Transverse colon (tissue), 4 donors: Measurements from ENCODE around the gene RAPGEFL1. TPM values are rescaled to one million over a fixed set of nuclear protein-coding genes. Genes with fewer than 3 reads are reported as not detected.

ENCODE experiments used
- DNase-seq: peaks from one replicate; pipeline ENCODE4 v3.0.0-alpha.2; 2019
- H3K27ac ChIP-seq, 4 donors: fragments of 200-600 bp; sonication (generic); 2 replicates each; pipeline ENCODE4 v1.5.1; 2016 to 2018; ENCODE audit warnings: inconsistent platforms in 4 of 4
- H3K27me3 ChIP-seq: fragments of 200-600 bp; sonication (generic); 2 replicates; pipeline ENCODE4 v1.5.1; 2017; ENCODE audit warnings: inconsistent platforms
- H3K36me3 ChIP-seq, 4 donors: fragments of 200-600 bp; sonication (generic); 2 replicates each; pipeline ENCODE4 v1.5.1; 2017 to 2019; ENCODE audit warnings: inconsistent platforms in 4 of 4
- H3K4me1 ChIP-seq, 4 donors: fragments of 200-600 bp; sonication (generic); 2 replicates each; pipeline ENCODE4 v1.5.1; 2017 to 2020; ENCODE audit warnings: inconsistent platforms in 4 of 4
- H3K4me3 ChIP-seq, 4 donors: fragments of 200-600 bp; sonication (generic); 1 replicate in 1 of 4; 2 replicates in 3 of 4; pipeline versions ENCODE4 v1.5.1 to v1.6.1; 2017 to 2019; ENCODE audit warnings: inconsistent platforms in 4 of 4
- H3K9me3 ChIP-seq, 2 donors: fragments of 200-600 bp; sonication (generic); 2 replicates each; pipeline ENCODE4 v1.5.1; 2017 to 2019; ENCODE audit warnings: inconsistent platforms in 2 of 2
- CTCF ChIP-seq, 5 experiments: fragments of 200-600 bp in 3 of 5; fragments of 450-650 bp in 2 of 5; sonication (generic) in 3 of 5; IDR thresholded peaks; 1 replicate in 2 of 5; 2 replicates in 3 of 5; pipeline ENCODE4 v1.5.1; 2016 to 2017; ENCODE audit warnings: antibody characterized with exemption in 5 of 5, inconsistent platforms in 3 of 5, mild to moderate bottlenecking in 2 of 5, moderate library complexity in 1 of 5
- EP300 ChIP-seq: sonication (generic); formaldehyde crosslinking; IDR thresholded peaks from one replicate; pipeline ENCODE4 v1.6.1; 2017; ENCODE audit warnings: antibody characterized with exemption, low read depth
- POLR2A ChIP-seq: fragments of 450-650 bp; IDR thresholded peaks from one replicate; pipeline ENCODE4 v1.6.1; 2016; ENCODE audit warnings: antibody characterized with exemption, mild to moderate bottlenecking, moderate library complexity
- POLR2AphosphoS5 ChIP-seq, 3 donors: sonication (generic); formaldehyde crosslinking; IDR thresholded peaks; one replicate each; pipeline ENCODE4 v1.6.1; 2016; ENCODE audit warnings: antibody characterized with exemption in 3 of 3
- WGBS, 2 donors: methylation state at CpG; one replicate each; pipeline ENCODE4 v1.1.5; 2018; ENCODE audit warnings: low coverage in 1 of 2; 5-methylcytosine and 5-hydroxymethylcytosine counted together
- in situ Hi-C, 4 donors: fragments of 200-750 bp; cut with MboI; loops; one replicate each; pipeline versions ENCODE4 v1.15.0 to v1.15.1; 2017; ENCODE audit warnings: low sequenced_read_pairs in 3 of 4, low pct_ligation_motif_present in 1 of 4, low pct_unique_long_range_greater_than_20kb in 1 of 4
- intact Hi-C: fragments of 100-400 bp; cut with DNase I; formaldehyde crosslinking; loops from one replicate; pipeline ENCODE4 v1.15.1; 2023; ENCODE audit warnings: low total_unique reads
- total RNA-seq, 4 donors: library from RNA; depleted of rRNA; stranded (reverse); fragments of >200 nt; gene quantifications; one replicate each; pipeline ENCODE4 v1.1.0, GENCODE V29; 2016

Gene RAPGEFL1
- total RNA-seq, 4 donors from 2014 or later: 220 to 411 (median 308) TPM

DNA sequence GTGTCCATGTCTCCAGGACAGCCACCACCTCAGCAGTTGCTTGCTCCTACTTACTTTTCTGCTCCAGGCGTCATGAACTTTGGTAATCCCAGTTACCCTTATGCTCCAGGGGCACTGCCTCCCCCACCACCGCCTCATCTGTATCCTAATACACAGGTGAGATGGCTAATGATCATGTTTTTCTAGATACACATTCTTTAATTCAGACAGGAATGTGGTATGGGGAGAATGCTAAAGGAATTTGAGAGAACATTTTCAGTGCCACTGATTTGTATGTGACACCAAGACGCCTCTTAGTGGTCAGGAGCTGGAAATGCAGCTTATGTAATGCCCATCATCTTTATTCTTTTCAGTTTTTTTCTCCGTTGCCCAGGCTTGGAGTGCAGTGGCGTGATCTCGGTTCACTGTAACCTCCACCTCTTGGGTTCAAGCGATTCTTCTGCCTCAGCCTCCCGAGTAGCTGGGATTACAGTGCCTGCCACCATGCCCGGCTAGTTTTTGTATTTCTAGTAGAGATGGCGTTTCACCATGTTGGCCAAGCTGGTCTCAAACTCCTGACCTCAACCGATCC is 8.9 kb upstream of the RAPGEFL1 start:
- Histone ChIP-seq H3K9me3 (no peaks in the 10 kb centered on the region), H3K4me1 (peaks cover 0 to 7% (median 3%) of the 10 kb centered on the region in 4 donors), H3K27me3 (no peaks in the 10 kb centered on the region), H3K27ac (peak overlapping the region; percentile 50 to 66 (median 56)), H3K36me3 (peaks cover 0 to 73% (median 30%) of the 10 kb centered on the region in 4 donors), H3K4me3 (no peak overlapping the region)
- intact Hi-C loops: loop anchor here (10.0 kb wide), 1 partner anchor 54 kb away; no protein-coding TSS in a partner anchor
- in situ Hi-C loops: loop anchor here in 3 of 4 donors (10.0 to 25.0 kb wide), 3 partner anchors 54 to 131 kb away; no protein-coding TSS in a partner anchor
- DNase-seq: no peak
- WGBS, 2 donors: 40% methylated on average over 11 of the region's 11 CpGs; no CpG with 5 or more reads in 1 of the 2 donors
- no peak for TF ChIP-seq POLR2A
- peak; percentile 77 to 92 (median 80) for TF ChIP-seq CTCF (IDR thresholded peaks at IDR 0.05)
- TF ChIP-seq EP300: no peak
- TF ChIP-seq POLR2AphosphoS5 (IDR thresholded peaks at IDR 0.05): peak in 1 of 3 donors; percentile 44

DNA sequence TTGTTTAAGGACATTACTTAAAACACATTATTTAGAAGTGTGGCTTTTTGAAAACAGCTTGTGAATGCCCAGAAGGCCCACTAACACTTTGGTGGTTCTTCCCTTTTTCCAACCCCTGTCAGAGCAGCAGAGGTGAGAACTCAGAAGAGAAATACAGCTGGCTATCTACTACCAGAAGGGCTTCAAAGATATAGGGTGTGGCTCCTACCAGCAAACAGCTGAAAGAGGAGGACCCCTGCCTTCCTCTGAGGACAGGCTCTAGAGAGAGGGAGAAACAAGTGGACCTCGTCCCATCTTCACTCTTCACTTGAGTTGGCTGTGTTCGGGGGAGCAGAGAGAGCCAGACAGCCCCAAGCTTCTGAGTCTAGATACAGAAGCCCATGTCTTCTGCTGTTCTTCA is 6.9 kb upstream of the RAPGEFL1 start:
- Histone ChIP-seq H3K36me3 (peaks cover 0 to 55% (median 23%) of the 10 kb centered on the region in 4 donors), H3K4me1 (peaks cover 0 to 7% (median 3%) of the 10 kb centered on the region in 4 donors), H3K27ac (no peak overlapping the region), H3K27me3 (no peaks in the 10 kb centered on the region), H3K4me3 (no peak overlapping the region), H3K9me3 (no peaks in the 10 kb centered on the region)
- in situ Hi-C loops: loop anchor here in 2 of 4 donors (25.0 kb wide), 1 partner anchor 133 kb away; no protein-coding TSS in a partner anchor
- TF ChIP-seq CTCF (IDR thresholded peaks at IDR 0.05): no peak
- TF ChIP-seq POLR2AphosphoS5 (IDR thresholded peaks at IDR 0.05): no peak
- TF ChIP-seq EP300: no peak
- no peak for TF ChIP-seq POLR2A
- DNase-seq: no peak
- intact Hi-C loops: no loop called here
- 91% methylated on average over 2 of the region's 2 CpGs; no CpG with 5 or more reads in 1 of the 2 donors for WGBS, 2 donors

GRCh38 chr17:40171750-40172149 is 5.5 kb upstream of the RAPGEFL1 start:
- intact Hi-C loops: no loop called here

More at GRCh38 chr17:40171750-40172149, 5.5 kb upstream of the RAPGEFL1 start:
- Histone ChIP-seq H3K4me3 (no peak overlapping the region), H3K27me3 (no peaks in the 10 kb centered on the region), H3K36me3 (peaks cover 0 to 43% (median 21%) of the 10 kb centered on the region in 4 donors), H3K27ac (no peak overlapping the region), H3K9me3 (no peaks in the 10 kb centered on the region), H3K4me1 (peaks cover 0 to 15% (median 8%) of the 10 kb centered on the region in 4 donors)
- 86 to 87% methylated on average over 1 of the region's 1 CpG for WGBS, 2 donors
- in situ Hi-C loops: loop anchor here in 2 of 4 donors (25.0 kb wide), 1 partner anchor 134 kb away; no protein-coding TSS in a partner anchor
- no peak for DNase-seq
- no peak for TF ChIP-seq CTCF (IDR thresholded peaks at IDR 0.05)
- no peak for TF ChIP-seq POLR2A
- no peak for TF ChIP-seq EP300
- TF ChIP-seq POLR2AphosphoS5 (IDR thresholded peaks at IDR 0.05): no peak
